Measurements from ENCODE around the gene POLR1A.

The POLR1A gene

GRCh38 chr2:85978883-85979780, 126.6 kb downstream of the POLR1A start:
- no peak for DNase-seq (ENCODE audit: low read depth in 3 of 3)

GRCh38 chr2:85976106-85976920, 129.4 kb downstream of the POLR1A start:
- no peak for DNase-seq (ENCODE audit: low read depth in 3 of 3)

- no peak for DNase-seq (ENCODE audit: low read depth in 3 of 3)
Measured at GRCh38 chr2:85975581-85975980, 130.1 kb downstream of the POLR1A start.

- DNase-seq (ENCODE audit: low read depth in 3 of 3): no peak
Measured at GRCh38 chr2:85974390-85974789, 131.3 kb downstream of the POLR1A start.

- no peak for DNase-seq (ENCODE audit: low read depth in 3 of 3)
Measured at GRCh38 chr2:85972355-85972754, 133.3 kb downstream of the POLR1A start.

GRCh38 chr2:85971366-85971765, 134.3 kb downstream of the POLR1A start:
- DNase-seq (ENCODE audit: low read depth in 3 of 3): no peak

Data from stimulated activated CD4-positive, alpha-beta T cell treated with anti-CD3 and anti-CD28 coated beads, TNF-alpha, amount 100 ng/mL, for 48 hours (primary cell).